HG03520 (cell line): ENCODE data around the gene DENND6B.

Source experiments
- ATAC-seq: cut with Tn5 transposase; IDR thresholded peaks from one replicate; pipeline ENCODE4 v1.9.1; 2021; ENCODE audit warnings: mild to moderate bottlenecking, moderate library complexity; ENCODE audit not compliant: unreplicated experiment

Gene DENND6B

DNA sequence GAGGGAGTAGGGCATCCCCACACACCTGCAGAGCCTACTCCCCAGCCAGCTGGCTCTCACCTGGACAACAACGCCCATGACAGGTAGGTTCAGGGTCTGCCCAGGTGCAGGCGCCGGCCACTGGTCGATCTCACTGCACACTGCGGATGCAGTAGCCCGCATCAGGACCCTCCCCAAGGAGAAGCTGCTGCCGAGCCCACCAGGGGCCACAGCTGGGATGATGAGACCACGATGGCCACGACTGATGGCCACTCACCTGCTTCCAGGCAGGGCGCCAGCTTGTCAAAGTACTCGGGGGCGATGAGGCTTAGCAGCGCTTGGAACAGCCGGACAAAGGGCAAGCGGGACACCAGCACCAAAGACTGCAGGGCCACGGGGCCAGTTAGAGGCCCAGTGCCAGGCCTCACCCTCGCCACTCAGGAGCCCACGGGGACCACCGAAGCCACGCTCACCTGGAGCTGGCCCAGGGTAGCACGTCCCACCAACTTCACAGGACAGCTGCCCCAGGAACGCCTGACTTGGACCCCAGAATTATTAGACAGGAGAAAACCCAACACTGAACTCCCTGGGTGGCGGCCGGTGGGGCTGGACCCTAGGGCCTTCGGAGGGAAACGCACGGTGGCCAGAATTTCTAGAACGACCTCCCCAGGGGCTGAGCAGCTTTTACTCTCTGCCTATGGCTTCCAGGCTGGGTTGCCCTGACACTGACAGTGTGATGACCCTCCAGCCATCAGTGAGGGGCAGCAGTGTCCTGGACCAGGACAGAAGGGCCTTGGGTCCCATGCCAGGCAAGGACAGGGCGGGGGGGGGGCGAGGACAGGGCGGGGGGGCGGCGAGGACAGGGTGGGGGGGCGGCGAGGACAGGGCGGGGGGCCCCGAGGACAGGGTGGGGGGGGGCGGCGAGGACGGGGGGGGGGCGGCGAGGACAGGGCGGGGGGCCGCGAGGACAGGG lies 10.4 kb downstream of the DENND6B start:
- no peak for ATAC-seq

DNA sequence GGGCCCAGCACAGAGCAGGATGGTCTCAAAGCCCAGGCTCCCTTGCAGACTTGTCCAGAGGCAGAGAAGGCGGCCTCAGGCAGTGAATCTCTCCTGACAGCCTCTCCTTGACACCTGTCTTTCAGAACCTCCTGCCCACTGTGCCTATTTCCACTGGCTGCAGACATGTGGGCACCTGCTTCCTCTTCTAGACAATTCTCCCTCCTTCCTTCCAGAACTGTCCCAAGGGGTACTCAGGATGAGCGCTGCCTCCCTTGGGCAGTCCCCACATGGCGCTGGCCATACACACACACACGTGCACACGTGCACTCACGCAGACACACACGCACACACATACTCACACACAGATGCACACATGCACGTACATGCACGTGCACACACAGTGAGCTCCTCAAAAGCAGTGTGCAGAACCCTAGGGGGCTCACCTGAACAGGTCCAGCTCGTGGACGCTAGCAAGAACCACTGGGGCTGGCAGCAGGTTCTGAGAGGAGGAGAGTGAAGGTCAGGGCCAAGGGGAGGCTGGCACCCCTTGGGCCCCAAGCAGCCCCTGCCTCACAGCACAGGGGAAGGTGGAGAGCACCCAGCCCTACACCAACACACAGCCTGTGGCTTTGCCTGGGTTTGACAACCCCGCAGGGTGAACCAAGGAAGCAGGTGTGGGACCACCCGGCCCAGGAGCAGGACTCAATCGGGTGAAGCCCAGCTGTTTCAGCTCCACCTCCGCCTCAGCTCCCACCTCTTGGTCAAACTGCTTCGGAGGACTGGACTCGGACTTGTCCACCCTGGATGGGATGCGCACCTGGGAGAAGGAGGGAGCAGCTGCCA lies 11.3 kb downstream of the DENND6B start:
- no peak for ATAC-seq

DNA sequence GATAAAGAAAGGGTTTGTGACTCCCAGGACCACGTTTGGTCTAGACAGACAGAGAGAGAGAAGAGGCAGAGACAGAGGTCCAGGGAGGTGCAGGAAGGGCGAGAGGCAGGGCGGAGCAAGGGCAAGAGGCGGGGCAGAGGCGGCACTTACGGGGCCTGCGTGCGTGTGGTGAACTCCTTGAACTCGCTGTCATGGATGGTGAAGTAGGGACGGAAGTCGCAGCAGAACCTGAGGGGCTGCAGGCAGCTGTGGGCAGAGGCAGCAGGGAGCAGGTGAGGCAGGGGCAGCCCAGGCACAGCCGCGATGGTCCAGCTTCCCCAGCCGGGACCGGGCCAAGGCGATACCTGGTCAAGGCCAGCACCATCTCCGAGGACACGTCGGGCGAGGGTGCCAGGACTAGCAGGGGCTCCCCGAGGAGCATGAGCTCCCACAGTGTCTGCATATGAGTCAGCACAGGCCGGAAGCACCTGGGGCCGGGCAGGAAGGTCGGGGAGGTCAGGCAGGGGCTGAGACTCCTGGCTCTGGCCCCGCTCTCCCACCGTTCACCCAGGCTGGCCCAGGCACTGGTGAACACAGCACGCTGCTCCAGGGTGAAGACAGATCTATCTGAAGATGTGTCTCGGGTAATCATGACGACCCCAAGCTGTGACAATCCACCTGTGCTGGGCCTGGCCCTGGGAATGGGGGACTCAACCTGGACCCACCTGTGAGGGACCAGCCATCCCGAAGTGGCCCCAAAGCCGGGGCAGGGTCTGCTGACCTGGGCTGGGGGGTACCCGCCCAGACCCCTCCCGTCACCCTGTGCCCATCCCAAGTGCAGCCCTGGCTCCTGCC lies 12.1 kb downstream of the DENND6B start:
- peak; percentile 75 for ATAC-seq

DNA sequence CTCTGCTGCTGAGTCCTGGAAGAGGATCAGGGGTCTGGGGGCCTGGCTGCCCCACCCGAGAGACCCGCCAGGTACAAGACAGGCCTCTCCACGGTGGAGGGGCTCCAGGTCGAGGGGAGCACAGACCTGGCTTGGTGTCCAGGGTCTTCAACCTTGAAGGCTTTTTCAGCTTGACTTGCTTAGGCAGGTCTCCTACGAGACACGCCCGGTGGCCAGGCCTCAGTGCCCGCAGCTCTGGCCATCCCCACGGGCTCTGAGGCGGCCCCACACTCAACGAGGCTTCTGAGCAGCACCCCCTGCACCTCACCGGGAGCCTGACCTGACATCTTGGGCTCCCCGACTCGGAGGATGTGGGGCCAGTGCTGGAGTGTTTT lies 12.7 kb downstream of the DENND6B start:
- ATAC-seq = no peak

DNA sequence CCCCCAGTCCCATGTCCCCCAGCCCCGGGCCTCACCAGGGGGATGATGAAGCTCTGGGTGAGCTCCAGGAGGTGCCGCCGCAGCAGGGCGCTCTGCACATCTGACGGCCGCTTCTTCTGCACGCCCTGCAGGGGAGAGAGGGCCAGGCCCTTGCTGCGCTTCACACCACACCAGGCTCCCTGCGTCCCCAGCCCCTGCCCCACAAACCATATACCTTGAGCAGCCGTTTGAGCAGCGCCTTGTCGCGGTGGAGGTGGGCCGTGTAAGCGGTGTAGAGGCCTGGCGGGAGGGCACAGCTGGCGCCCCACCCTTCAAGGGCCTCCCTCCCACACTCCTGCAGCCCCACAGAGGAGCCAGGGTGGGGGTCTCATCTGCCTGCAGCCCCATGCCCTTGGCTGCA lies 13.2 kb downstream of the DENND6B start:
- no peak for ATAC-seq

DNA sequence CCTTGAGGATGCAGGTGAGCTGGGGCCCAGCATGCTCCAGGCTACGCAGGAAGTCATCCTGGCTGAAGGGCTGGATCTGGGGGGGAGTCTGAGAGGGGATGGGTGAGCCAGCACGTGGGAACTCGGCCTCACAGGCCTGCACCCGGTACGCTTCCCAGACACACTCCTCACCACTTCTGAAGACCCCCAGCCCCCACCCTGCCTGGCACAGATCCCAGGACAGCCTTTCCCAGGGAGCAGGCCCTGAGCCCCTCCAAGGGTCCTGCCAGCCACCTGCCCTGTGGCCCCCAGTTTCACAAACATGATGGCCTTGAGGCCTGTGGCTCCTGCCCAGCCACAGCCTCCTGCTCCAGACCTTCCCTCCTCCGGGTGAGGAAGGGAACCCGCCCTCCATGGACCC lies 13.8 kb downstream of the DENND6B start:
- no peak for ATAC-seq

DNA sequence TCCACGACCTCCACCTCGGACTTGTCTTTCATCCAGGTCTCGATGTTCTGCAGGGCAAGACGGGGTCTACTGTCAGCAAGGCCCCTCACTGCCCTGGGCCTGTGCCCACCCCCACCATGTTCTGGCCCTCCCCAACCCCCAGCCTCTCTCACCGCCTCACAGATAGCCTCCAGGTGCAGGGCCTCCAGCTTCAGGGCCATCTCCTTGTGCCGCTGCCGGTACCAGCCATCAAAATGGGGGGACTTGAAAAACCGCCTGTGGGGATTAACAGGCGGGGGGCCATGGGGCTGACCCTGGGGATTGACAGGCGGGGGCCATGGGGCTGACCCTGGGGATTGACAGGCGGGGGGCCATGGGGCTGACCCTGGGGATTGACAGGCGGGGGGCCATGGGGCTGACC lies 14.4 kb downstream of the DENND6B start:
- no peak for ATAC-seq

DNA sequence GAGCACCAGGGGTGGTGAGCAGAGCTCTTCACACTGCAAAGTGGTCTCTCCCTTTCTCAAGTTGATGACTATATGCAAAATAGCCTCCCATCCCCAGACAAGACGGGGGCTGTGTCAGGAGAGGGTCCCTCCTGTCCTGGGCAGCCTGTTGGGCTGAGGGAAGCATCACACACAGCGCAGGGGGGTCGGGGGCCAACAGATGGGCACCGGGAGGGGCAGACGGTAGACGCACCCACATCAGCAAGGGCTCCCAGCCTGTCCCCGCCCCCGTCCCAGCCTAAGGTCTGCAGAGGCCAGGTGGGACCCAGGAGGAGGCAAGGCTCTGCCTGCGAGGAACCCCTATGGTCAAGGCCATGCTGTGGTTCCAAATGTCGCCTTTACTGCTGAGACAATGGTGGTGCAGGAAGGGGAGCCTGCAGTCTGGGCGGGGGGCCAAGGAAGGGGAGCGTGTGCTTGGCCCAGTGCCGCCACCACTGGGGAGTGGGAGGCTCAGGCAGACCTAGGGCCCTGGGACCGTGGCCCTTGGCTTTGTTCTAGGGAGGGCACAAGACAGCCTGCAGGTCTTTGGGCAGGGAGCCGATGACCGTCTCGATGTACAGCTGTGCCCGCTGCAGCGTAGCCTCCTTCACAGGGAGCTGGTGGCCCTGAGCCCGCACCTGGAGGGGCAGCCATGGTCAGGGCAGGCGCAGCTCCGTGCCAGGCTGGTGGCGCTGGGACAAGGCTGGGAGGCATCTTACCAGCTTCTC lies 15.0 kb downstream of the DENND6B start:
- no peak for ATAC-seq

DNA sequence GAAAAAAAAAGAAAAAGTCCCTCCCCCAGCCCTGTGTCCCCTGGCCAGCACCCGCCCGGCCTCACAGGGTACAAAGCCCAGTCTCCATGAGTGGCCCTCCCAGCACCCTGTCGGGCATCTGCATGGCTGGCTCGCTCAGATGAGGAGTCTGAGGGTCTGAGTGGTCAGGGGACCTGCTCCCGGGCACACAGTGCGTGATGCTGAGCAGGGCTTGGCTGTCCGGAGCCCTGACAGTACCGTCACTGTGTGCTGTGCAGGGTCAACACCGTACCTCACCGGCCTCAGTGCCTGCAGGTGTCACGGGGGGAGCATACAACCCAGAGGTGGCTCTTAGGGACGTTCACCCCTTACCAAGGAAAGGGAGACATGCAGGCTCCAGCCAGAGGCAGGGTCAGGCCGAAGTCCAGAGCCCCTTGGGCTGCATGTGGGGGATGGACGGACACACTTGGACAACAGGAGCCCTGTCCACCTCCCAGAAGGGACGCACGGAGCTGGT lies 15.8 kb downstream of the DENND6B start:
- no peak for ATAC-seq

DNA sequence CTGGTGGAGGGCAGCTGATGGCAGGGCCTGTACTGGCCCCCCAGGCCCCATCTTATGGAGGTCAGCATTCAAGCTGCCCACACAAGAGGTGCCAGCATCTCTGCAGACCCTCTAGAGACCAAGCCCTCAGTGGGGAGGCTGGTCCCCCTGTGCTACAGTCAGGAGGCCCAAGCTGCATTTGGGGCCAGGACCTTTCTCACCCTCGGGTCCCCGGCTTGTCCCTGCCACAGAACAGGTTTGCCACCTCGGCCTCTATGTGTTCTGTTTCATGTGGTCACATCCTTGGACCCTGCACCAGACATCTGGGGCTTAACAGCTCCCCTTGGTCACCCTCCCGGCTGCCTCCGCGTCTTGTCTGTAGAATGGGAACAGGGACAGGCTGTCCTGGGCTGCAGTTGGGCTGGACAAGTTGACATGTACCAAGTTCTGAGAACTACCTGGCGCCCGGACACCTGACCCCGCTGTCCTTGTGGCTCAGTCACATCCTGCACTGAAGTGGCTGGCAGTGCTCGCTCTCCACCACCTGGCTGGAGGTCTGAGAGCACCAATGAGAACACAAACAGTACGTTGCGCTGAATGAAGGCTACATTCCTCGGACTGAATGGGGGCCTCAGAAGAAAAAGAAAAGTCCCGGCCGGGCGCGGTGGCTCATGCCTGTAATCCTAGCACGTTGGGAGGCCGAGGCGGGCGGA lies 16.6 kb downstream of the DENND6B start:
- ATAC-seq = no peak

DNA sequence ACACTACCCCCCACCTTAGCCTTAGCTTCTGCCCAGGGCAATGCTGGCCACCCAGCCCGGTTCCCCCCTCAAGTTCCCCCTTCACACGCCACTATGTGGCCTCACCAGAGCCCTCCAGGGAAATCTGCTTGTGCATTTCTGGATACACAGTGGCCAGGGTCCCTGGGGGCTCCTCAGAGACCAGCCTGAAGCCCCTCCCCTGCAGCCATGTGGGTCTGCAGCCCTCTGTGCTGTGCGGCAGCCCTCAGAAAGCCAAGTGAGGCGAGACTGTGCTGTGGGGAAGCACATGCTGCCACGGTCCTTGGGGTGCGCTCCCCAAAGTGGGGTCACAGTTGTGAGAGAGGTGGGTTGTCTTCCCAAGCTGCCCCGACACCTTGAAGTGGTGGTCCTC lies 17.2 kb downstream of the DENND6B start:
- no peak for ATAC-seq

DNA sequence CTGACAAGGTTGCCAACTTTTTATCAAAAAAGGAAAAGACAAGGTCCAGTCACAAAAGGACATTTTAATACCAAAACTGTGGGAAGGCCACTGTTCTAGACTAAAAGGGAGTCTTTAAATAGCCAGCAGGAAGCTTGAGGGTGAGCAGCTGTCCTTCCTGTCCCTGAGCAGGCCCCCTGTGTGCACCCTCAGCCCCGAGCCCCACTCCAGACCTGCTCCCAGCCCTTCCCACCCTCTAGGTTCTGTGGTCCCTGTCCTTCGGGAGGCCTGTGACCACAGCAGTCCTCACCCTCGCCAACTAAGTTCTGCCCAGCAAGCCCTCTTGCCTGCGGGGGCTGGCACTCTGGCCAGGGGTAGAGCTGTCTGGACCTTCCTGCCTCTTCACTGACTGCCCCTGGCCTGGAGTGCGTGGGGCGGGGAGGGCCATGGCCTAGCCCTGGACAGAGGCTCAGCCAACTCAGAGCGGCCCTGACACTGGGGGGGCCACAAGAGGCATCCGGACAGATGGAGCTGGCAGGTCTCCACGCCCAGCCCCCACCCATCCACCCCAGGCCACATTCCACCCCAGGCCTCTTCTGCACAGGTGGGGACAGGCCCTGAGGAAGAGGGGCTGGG lies 17.7 kb downstream of the DENND6B start:
- ATAC-seq = no peak

DNA sequence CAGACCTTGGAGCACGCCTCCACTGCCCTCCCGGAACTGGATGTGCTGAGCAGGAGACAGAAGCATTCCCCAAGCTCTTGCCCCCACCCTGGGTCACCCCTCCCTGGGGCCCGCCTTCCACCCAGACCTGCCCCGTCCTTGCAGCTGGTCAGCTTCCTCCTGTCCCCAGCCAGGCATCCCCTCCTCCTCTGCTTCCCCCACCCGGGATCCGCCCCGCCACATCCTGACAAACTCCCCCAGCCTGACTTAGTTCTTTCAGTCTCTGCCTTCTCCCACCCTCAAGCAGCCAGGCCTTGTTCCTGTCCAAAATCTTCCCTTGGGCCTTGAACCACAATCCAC lies 18.2 kb downstream of the DENND6B start:
- ATAC-seq = no peak

DNA sequence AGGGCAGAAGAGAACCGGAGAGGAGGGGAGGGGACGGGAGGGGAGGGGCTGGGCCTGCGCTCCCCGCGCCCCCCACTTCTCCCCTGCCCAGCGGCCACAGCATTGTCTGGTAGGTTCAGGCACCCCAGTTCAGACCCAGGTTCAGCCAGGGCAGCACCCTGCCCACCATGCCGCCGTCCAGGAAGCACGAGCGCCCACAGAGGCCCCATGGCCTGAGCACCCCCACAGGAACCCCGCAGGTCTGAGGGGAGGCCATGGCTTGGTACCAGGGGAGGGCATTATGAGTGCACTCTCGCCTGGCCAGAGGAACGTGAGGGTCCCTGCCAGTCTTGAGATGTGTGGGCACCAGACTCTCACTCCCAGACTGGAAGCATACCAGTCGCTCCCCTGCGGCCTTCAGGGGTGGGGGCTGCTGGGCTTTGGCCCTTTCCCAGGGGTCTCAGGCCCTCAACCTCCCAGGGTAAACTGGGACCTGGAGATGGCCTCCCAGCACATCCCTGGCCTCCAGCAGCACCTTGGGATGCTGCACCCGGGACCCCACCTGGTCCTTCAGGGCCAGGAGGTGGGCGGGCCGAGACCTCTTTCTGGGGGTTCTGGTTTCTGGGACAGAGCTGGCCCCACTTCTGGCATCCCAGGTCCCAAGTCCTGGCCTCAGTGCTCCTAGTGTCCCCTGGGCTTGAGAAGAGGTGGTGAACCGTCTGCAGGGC lies 18.8 kb downstream of the DENND6B start:
- ATAC-seq = no peak

DNA sequence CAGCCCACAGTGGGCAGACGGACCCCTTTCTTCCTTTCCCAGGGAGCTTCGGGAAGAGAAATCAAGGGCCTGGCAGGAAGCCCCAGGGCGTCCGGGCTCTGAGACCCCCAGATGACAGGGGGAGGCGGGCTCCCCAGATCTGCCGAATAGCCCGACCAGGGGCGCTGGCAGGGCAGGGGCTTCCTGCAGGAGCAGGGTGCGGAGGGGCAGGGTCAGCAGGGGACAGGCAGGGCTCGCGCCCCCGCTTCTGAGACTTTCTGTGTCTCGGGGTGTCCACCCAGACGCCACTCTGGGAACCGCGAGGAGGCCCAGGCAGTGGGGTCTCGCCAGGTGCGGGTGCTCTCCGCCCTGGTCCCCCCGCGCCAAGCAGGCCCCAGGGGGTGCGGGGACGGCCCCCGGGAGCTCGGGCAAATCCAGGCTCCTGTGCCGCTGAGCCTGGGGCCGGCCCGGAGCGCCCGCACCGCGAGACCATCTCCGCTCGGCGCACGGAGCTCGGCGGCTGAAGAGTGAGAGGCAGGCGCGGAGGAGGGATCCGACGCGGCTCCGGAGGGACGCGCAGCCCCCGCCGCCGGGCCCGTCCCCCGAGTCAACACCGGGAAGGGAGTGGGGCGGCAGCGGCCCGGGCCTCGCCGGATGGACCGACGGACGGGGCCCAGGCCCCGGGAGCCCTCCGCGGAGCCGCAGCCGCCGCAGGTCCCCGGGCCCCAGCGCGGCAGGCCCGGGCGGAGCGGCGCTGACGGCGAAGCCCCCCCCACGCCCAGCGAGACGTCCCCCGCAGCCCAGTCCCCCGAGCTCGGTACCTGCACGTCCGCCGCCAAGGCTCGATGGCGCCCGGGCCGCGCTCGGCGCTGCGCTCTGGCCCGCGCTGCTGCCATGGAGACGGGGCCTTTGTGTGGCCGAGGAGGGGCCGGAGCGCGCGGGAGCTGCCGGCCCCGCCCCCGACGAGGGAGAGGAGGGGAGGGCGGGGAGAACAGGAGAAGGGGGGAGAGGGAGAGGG lies 19.8 kb downstream of the DENND6B start, which contains the start of gene PLXNB2:
Gene PLXNB2, minus strand, starts transcription at position 894 of the 997 bp plus-strand sequence. CDS start 17,062 bp downstream, outside the sequence.
- ATAC-seq = no peak

DNA sequence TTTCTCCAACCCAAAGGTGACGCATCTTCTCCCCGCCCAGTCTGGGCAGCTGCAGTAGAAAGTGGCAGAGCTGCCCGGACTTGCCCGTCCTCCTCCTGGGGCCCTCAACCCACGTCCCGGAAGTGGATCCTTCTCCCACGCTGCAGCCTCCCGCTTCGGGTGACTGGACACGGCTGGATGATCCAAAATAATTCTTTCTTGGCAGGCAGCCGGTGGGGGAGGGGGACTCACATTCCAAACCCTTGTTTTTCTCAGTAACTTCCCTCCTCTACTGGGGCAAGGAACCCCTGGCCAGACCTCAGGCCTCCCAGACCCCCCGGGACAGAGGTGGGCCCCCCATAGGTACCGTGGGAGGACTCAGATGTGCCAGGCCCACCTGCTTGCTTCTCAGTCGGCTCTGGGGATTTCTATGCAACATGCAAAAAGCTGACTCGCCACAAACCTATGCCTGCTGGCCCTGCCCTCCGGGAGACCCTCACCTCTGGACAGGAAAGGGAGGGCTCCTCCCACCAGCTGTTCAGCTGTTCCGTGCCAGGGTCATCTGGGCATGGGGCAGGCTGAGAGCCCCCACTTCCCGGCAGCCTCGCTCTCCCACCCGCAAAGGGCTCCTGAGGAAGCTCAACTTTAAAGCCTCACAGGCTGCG lies 20.8 kb downstream of the DENND6B start:
- ATAC-seq = no peak

DNA sequence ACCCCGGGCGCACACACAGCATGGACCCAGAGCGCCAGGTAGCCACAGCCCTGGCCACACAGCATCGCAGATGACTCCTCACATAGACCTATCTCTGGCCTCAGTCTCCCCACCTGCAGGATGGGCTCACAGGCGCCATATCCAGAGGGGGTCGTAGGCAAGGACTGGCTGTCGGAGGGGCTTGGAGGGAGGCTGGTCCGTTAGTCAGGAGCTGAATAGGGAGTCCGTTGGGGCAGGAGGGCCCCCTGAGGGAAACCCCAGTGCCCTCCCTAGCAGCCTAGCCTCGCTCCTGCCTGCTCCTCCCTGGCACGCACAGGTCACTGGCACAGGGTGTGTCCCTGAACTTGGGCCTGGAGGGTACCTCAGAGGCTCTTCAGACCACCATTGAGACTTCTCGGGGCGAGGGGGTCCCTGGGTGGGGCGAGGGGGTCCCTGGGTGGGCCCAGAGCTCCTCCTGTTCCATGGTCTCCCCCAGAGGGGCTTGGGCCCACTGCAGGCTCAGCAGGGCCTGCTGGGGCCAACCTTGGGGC lies 21.4 kb downstream of the DENND6B start:
- no peak for ATAC-seq
